H4 (cell line): ENCODE results near the gene TGFB1I1. TPM values are rescaled to one million over a fixed set of nuclear protein-coding genes. Genes with fewer than 3 reads are reported as not detected.
"Not testable (repeated sequence)": the region's sequence is repeated elsewhere in the genome, so short reads cannot be mapped to it uniquely, and the experiment has no call there.

Source experiments
- DNase-seq: peaks from one replicate; pipeline ENCODE4 v3.0.0-alpha.2; 2015; ENCODE audit warnings: low spot score
- total RNA-seq: library from RNA; depleted of rRNA; stranded (reverse); fragments of >200 nt; shearing (Covaris generic); gene quantifications from 2 replicates; pipeline ENCODE4 v1.2.3, GENCODE V29; 2014

The TGFB1I1 gene
- total RNA-seq, 1 experiment from 2014 or later, result 18.9 TPM

- no peak for DNase-seq
Measured at GRCh38 chr16:31471241-31471874, 594 bp upstream of the TGFB1I1 start.

- peak; percentile 58 for DNase-seq
Measured at GRCh38 chr16:31472709-31473203, 804 bp downstream of the TGFB1I1 start.

- no peak for DNase-seq
Measured at GRCh38 chr16:31473264-31473984, 1.5 kb downstream of the TGFB1I1 start.

- DNase-seq, result no peak
Measured at GRCh38 chr16:31474173-31474714, 2.3 kb downstream of the TGFB1I1 start.

- DNase-seq, result no peak
Measured at GRCh38 chr16:31474773-31475738, 3.1 kb downstream of the TGFB1I1 start.

- DNase-seq, result no peak
Measured at GRCh38 chr16:31475946-31476302, 4.0 kb downstream of the TGFB1I1 start.

- no peak for DNase-seq
Measured at GRCh38 chr16:31476303-31477219, 4.6 kb downstream of the TGFB1I1 start.

- no peak for DNase-seq
Measured at GRCh38 chr16:31477220-31478216, 5.6 kb downstream of the TGFB1I1 start.

- DNase-seq, result no peak
Measured at GRCh38 chr16:31478956-31479355, 7.0 kb downstream of the TGFB1I1 start.

GRCh38 chr16:31479751-31480150 lies 7.8 kb downstream of the TGFB1I1 start:
- DNase-seq, result no peak

- no peak for DNase-seq
Measured at GRCh38 chr16:31480851-31481536, 9.0 kb downstream of the TGFB1I1 start.

- DNase-seq, result no peak
Measured at GRCh38 chr16:31483081-31483480, 11.1 kb downstream of the TGFB1I1 start, which contains the start of gene SLC5A2. SLC5A2 (plus strand) TSS chr16:31483123; CDS start chr16:31483137, 14 bp downstream.

GRCh38 chr16:31484048-31484447 lies 12.1 kb downstream of the TGFB1I1 start:
- not testable (repeated sequence) for DNase-seq

- peak; percentile 27 for DNase-seq
Measured at GRCh38 chr16:31484491-31485171, 12.7 kb downstream of the TGFB1I1 start.

- DNase-seq, result no peak
Measured at GRCh38 chr16:31485571-31485970, 13.6 kb downstream of the TGFB1I1 start.

- no peak for DNase-seq
Measured at GRCh38 chr16:31486045-31486444, 14.1 kb downstream of the TGFB1I1 start.

GRCh38 chr16:31487071-31487719 lies 15.2 kb downstream of the TGFB1I1 start:
- DNase-seq, result no peak
